A549 (cell line): ENCODE data around the gene PLCD3.

Experiments used
- CBX2 ChIP-seq: fragments of 200-600 bp; sonication (generic); IDR thresholded peaks from 2 replicates; pipeline ENCODE4 v1.6.1; 2016; ENCODE audit warnings: low read depth, mild to moderate bottlenecking, borderline replicate concordance
- FOSL2 ChIP-seq, 2 experiments: fragments of 450-650 bp in 1 of 2; fragments of >200 bp in 1 of 2; sonication (Bioruptor Twin) in 1 of 2; formaldehyde crosslinking; IDR thresholded peaks; 2 replicates each; pipeline versions ENCODE4 v1.5.0 to v1.6.1; 2016 to 2020; ENCODE audit warnings: mild to moderate bottlenecking in 1 of 2, moderate library complexity in 1 of 2
- GATA3 ChIP-seq: IDR thresholded peaks from 2 replicates; pipeline ENCODE4 v1.6.1; 2012; ENCODE audit warnings: borderline replicate concordance
- HOXA7 ChIP-seq: fragments of 250-450 bp; sonication (Bioruptor Pico); IDR thresholded peaks from 2 replicates; pipeline ENCODE4 v1.5.0; 2020; ENCODE audit warnings: mild to moderate bottlenecking, moderate library complexity
- MYC ChIP-seq: IDR thresholded peaks from 2 replicates; pipeline ENCODE4 v1.6.1; 2012; ENCODE audit warnings: mild to moderate bottlenecking, inconsistent platforms, low read length, improper control_type of control experiment, borderline replicate concordance
- PHF8 ChIP-seq: fragments of 200-600 bp; sonication (generic); IDR thresholded peaks from 2 replicates; pipeline ENCODE4 v1.6.1; 2016; ENCODE audit warnings: low read depth, mild to moderate bottlenecking, antibody characterized with exemption, moderate library complexity, borderline replicate concordance
- POLR2A ChIP-seq: IDR thresholded peaks from 2 replicates; pipeline ENCODE4 v1.6.1; 2012; ENCODE audit warnings: mild to moderate bottlenecking, low read length
- RAD21 ChIP-seq, 2 experiments: fragments of >200 bp in 1 of 2; sonication (Bioruptor Twin) in 1 of 2; formaldehyde crosslinking in 1 of 2; IDR thresholded peaks in 1 of 2; conservative IDR thresholded peaks in 1 of 2; 2 replicates in 1 of 2; 3 replicates in 1 of 2; pipeline ENCODE4 v1.6.1; 2012 to 2018; ENCODE audit warnings: inconsistent platforms in 1 of 2
- RFX5 ChIP-seq: fragments of 450-650 bp; IDR thresholded peaks from 2 replicates; pipeline ENCODE4 v1.7.1; 2014; ENCODE audit warnings: antibody characterized with exemption, mild to moderate bottlenecking, moderate library complexity
- TF ChIP-seq, protein P1 (sequence below): fragments of >200 bp; sonication (Bioruptor Twin); formaldehyde crosslinking; IDR thresholded peaks from 3 replicates; pipeline ENCODE4 v1.5.1; 2016

DNA sequence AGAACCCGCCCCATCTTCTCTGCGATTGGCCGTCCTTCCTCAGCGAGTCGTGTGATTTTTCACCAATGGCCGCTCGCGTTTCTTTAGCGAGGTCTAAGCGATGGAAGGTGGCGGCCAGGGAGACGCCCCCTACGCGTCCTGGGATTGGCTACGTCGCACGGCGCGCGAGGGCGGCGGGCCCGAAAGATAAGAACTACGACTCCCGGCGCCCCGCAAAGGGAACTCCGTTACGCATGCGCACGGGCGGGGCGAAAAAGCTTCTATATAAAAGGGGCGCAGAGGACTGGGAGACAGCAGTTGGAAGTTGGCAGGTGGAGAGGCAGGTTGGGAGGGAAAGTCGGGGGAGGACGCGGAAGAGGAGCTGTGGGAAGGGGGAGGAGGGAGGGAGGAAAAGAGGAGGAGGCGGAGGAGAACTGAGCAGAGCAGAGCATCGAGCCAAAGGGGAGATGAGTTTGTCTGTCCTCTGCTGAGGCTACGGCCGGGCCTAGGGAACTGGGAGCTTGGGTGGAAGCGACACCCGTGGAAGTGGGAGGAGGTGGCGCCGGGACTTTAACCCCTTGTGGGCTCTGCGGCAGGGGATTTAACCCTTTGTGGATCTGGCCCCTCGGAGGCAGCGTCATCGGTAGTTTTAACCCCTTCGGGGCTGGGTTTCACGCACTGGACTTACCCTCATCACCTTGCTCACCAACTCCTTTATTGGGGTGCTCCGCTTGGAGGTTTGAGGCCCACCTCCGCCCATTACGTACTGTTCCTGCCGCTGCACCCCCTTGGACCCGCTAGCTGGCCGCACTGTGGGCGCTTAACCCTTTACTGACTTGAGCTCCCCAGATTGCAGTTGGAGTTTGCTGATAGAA is 16.1 kb upstream of the PLCD3 start, which contains the start of gene HEXIM1:
- TF ChIP-seq GATA3 (peak; percentile 12), FOSL2 (IDR thresholded peaks at IDR 0.05) (no peak), FOSL2 (CRISPR knock-in tag; IDR thresholded peaks at IDR 0.05) (peak; percentile 75), RAD21 (conservative IDR thresholded peaks at IDR 0.05 in 1 of 2, IDR thresholded peaks at IDR 0.05 in 1 of 2) (peak in 1 of 2 experiments; percentile 7; a peak in 1 of 5 replicates), MYC (peak; percentile 61; the same call in 1 of the 2 replicates), CBX2 (no peak), POLR2A (peak; percentile 100), HOXA7 (CRISPR knock-in tag) (peak; percentile 99), PHF8 (peak; percentile 86), RFX5 (peak; percentile 69)
- TF ChIP-seq, protein P1, sequence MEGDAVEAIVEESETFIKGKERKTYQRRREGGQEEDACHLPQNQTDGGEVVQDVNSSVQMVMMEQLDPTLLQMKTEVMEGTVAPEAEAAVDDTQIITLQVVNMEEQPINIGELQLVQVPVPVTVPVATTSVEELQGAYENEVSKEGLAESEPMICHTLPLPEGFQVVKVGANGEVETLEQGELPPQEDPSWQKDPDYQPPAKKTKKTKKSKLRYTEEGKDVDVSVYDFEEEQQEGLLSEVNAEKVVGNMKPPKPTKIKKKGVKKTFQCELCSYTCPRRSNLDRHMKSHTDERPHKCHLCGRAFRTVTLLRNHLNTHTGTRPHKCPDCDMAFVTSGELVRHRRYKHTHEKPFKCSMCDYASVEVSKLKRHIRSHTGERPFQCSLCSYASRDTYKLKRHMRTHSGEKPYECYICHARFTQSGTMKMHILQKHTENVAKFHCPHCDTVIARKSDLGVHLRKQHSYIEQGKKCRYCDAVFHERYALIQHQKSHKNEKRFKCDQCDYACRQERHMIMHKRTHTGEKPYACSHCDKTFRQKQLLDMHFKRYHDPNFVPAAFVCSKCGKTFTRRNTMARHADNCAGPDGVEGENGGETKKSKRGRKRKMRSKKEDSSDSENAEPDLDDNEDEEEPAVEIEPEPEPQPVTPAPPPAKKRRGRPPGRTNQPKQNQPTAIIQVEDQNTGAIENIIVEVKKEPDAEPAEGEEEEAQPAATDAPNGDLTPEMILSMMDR: no peak
